CD4-positive, alpha-beta T cell (primary cell): Measurements from ENCODE around the gene TFEB. TPM values are rescaled to one million over a fixed set of nuclear protein-coding genes. Genes with fewer than 3 reads are reported as not detected.
"Not testable (repeated sequence)": the region's sequence is repeated elsewhere in the genome, so short reads cannot be mapped to it uniquely, and the experiment has no call there.

Experiments
- ATAC-seq: fragments of 200-7000 bp; cut with Tn5 transposase; one replicate; pipeline ENCODE4 v1.10.0; 2022; ENCODE audit warnings: mild to moderate bottlenecking; ENCODE audit not compliant: poor library complexity
- CTCF ChIA-PET: fragments of 350-600 bp; sonication (Branson Sonifier 250); formaldehyde crosslinking; loops from one replicate; lab custom pipeline; 2021; ENCODE audit warnings: antibody characterized with exemption, inconsistent platforms; lab: Charles Lee
- POLR2A ChIA-PET: fragments of 350-600 bp; sonication (Branson Sonifier 250); formaldehyde crosslinking; loops from one replicate; lab custom pipeline; 2021; ENCODE audit warnings: antibody characterized with exemption, inconsistent platforms; lab: Charles Lee
- DNase-seq, 14 experiments: peaks; one replicate each; pipeline ENCODE4 v3.0.0-alpha.2; 2013 to 2020; ENCODE audit warnings: mixed read lengths in 2 of 14
- H3K27ac ChIP-seq, 2 donors: one replicate each; pipeline versions ENCODE4 v1.5.1 to v1.7.0; 2013; ENCODE audit warnings: low read length in 2 of 2, low read depth in 1 of 2, mild to moderate bottlenecking in 1 of 2
- H3K27me3 ChIP-seq, 2 experiments: 1 replicate in 1 of 2; 2 replicates in 1 of 2; pipeline versions ENCODE4 v1.6.1 to v1.7.0; 2013; ENCODE audit warnings: low read length in 2 of 2, control low read depth in 1 of 2, mild to moderate bottlenecking in 1 of 2, moderate library complexity in 1 of 2; ENCODE audit not compliant: insufficient read depth in 2 of 2, control insufficient read depth in 1 of 2
- H3K36me3 ChIP-seq: one replicate; pipeline ENCODE4 v1.6.1; 2013; ENCODE audit warnings: low read length, control low read depth; ENCODE audit not compliant: insufficient read depth
- H3K4me1 ChIP-seq: one replicate; pipeline ENCODE4 v1.6.1; 2013; ENCODE audit warnings: low read length, control low read depth; ENCODE audit not compliant: insufficient read depth
- H3K4me3 ChIP-seq: one replicate; pipeline ENCODE4 v1.5.1; 2013; ENCODE audit warnings: mild to moderate bottlenecking, low read length, moderate library complexity
- H3K9me3 ChIP-seq, 2 experiments: 1 replicate in 1 of 2; 2 replicates in 1 of 2; pipeline versions ENCODE4 v1.6.1 to v1.7.0; 2013; ENCODE audit warnings: low read length in 2 of 2, mild to moderate bottlenecking in 2 of 2, control low read depth in 1 of 2, moderate library complexity in 1 of 2; ENCODE audit not compliant: control insufficient read depth in 1 of 2, insufficient read depth in 1 of 2
- H3K27ac Mint-ChIP-seq: one replicate; pipeline ENCODE4 v1.8.0; 2020; ENCODE audit warnings: mixed read lengths
- H3K27me3 Mint-ChIP-seq: one replicate; pipeline ENCODE4 v1.8.0; 2021; ENCODE audit warnings: mixed read lengths
- H3K36me3 Mint-ChIP-seq: one replicate; pipeline ENCODE4 v1.8.0; 2021; ENCODE audit warnings: low read depth, mixed read lengths
- H3K4me1 Mint-ChIP-seq: one replicate; pipeline ENCODE4 v1.8.0; 2021; ENCODE audit warnings: low read depth, mixed read lengths
- H3K4me3 Mint-ChIP-seq: one replicate; pipeline ENCODE4 v1.8.0; 2020; ENCODE audit warnings: mild to moderate bottlenecking, mixed read lengths
- H3K9me3 Mint-ChIP-seq: one replicate; pipeline ENCODE4 v1.8.0; 2020; ENCODE audit warnings: mixed read lengths
- intact Hi-C, 2 experiments: fragments of 100-400 bp; cut with DNase I in 1 of 2; cut with micrococcal nuclease in 1 of 2; formaldehyde crosslinking; loops; one replicate each; pipeline versions ENCODE4 v1.15.1 to v1.9.0; 2023 to 2025; cut with DNase I, micrococcal nuclease
- total RNA-seq, 174 experiments: library from RNA in 2 of 174; stranded (reverse) in 2 of 174; gene quantifications; one replicate each; pipeline ENCODE4 v1.2.3 and lab custom pipeline; 2021 to 2026
- TF ChIP-seq, protein P1 (sequence below): fragments of 200-600 bp; IDR thresholded peaks from one replicate; pipeline ENCODE4 v1.8.0; 2022; ENCODE audit warnings: antibody characterized with exemption, mild to moderate bottlenecking

TFEB gene
- total RNA-seq, 2 experiments from 2014 or later, result 23.8 to 24.1 TPM

DNA sequence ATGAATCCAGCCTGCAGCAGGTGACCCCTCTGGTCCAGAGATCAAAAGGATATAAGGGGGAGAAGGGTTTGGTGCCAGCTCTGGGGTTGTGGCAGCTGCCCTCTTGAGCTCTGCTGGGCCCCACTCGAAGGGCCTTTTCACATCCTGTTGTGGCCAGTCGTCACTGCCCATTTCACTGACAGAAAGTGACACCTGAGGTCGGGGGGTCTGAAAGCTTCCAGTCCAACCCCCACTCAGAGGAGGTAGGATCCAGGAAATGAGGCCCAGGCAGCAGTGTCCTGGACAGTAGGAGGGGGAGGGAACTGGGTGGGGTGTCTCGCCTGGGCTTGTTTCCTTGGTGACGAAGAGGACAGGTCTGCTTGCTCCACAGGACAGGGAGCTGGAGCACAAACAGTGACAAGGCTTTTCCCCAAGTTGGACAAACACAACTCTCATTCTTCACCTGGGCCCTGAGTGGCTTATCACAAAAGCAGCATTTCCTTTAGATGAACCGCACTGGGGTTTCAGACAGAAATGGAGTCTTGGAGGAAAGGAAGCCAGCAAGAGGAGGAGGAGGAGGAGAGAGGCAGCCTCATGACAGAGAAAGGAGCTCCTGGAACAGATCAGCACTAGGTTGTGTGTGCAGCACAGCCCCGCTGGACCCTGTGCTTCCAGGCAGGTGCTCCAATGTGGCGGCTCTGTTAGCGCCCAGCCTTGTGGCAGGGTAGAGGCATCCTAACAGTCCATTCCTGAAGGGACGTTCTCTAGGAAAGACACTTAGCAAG, 33.3 kb upstream of the TFEB start:
- no peak for DNase-seq
- TF ChIP-seq, protein P1, sequence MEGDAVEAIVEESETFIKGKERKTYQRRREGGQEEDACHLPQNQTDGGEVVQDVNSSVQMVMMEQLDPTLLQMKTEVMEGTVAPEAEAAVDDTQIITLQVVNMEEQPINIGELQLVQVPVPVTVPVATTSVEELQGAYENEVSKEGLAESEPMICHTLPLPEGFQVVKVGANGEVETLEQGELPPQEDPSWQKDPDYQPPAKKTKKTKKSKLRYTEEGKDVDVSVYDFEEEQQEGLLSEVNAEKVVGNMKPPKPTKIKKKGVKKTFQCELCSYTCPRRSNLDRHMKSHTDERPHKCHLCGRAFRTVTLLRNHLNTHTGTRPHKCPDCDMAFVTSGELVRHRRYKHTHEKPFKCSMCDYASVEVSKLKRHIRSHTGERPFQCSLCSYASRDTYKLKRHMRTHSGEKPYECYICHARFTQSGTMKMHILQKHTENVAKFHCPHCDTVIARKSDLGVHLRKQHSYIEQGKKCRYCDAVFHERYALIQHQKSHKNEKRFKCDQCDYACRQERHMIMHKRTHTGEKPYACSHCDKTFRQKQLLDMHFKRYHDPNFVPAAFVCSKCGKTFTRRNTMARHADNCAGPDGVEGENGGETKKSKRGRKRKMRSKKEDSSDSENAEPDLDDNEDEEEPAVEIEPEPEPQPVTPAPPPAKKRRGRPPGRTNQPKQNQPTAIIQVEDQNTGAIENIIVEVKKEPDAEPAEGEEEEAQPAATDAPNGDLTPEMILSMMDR, result no peak
- intact Hi-C loops, result no loop called here
- Histone ChIP-seq H3K4me3 (no peak overlapping the region), H3K27me3 (no peaks in the 10 kb centered on the region), H3K9me3 (no peaks in the 10 kb centered on the region), H3K36me3 (peaks cover 31% of the 10 kb centered on the region), H3K4me1 (peaks cover 5% of the 10 kb centered on the region), H3K27ac (no peak overlapping the region)
- ChIA-PET CTCF (interaction anchor here (1.5 kb wide), 1 partner anchor 19 kb away, joined by 3 read pairs; the partner anchor contains the start of gene TOMM6), POLR2A (no interaction called here)
- H3K36me3 Mint-ChIP-seq, result peaks cover 22% of the 10 kb centered on the region
- ATAC-seq, result no peak
- no peaks in the 10 kb centered on the region for H3K4me1 Mint-ChIP-seq
- no peak overlapping the region for H3K4me3 Mint-ChIP-seq
- H3K27me3 Mint-ChIP-seq, result no peaks in the 10 kb centered on the region
- no peaks in the 10 kb centered on the region for H3K9me3 Mint-ChIP-seq
- H3K27ac Mint-ChIP-seq, result no peak overlapping the region

DNA sequence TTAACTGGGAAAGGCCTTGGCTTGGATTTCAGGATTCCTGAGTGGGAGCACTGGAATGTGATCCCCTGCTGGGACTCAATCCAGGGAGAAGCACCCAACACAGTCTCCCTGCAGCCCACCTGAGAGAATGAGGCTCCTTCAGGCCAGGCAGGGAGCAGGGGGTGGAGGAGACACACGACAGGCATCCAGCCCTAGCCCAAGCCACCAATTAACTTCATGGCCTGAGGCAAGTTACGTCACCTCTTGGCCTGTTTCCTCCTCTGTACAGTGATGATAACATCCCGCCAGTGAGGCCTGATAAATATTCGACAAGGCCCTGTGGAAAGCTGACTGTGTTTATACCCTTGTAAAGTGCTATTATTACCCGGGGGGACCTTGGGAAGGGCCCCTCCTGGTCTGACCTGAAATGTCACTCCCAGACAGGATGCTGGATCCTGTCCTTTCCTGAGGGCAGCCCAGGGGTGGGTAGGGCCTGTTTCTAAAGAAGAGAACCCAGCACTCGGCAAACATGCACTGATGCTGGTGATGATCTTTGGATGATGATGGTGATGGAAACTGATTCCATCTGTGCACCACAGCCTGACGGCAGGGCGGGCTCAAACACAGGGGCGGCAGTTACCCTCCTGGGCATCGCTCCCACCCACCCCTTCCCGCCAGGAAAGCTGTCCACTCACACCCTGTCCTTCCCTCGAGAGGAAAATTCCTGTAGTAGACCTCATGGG, 31.9 kb upstream of the TFEB start:
- ChIA-PET CTCF (no interaction called here), POLR2A (no interaction called here)
- Histone ChIP-seq H3K9me3 (no peaks in the 10 kb centered on the region), H3K27ac (no peak overlapping the region), H3K4me3 (no peak overlapping the region), H3K4me1 (peaks cover 5% of the 10 kb centered on the region), H3K27me3 (no peaks in the 10 kb centered on the region), H3K36me3 (peaks cover 21% of the 10 kb centered on the region)
- intact Hi-C loops, result no loop called here
- H3K9me3 Mint-ChIP-seq, result no peaks in the 10 kb centered on the region
- H3K36me3 Mint-ChIP-seq, result peaks cover 17% of the 10 kb centered on the region
- no peak for DNase-seq
- ATAC-seq, result no peak
- TF ChIP-seq, protein P1, result no peak
- H3K27ac Mint-ChIP-seq, result no peak overlapping the region
- no peaks in the 10 kb centered on the region for H3K27me3 Mint-ChIP-seq
- H3K4me3 Mint-ChIP-seq, result no peak overlapping the region
- H3K4me1 Mint-ChIP-seq, result no peaks in the 10 kb centered on the region

DNA sequence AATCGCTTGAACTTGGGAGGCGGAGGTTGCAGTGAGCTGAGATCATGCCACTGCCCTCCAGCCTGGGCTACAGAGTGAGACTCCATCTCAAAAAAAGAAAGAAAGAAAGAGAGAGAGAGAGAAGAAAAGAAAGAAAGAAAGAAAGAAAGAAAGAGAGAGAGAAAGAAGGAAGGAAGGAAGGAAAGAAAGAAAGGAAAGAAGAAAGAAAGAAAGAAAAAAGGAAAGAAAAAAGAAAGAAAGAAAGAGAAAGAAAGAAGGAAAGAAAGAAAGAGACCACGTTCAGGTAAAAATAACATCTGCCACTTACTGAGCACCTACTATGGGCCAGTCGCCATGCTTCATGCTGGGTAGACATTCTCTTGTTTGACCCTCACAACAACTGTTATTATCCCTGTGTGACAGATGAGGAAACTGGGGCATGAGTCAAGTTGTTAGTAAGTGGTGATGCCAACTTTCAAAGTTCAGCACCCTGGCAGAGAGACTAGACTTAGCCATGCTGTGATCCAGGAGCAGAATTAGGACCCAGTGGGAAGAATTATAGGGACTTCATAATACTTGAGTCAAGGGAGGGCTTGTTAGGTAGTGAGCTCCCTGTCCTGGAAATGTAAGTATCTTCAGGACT, 30.7 kb upstream of the TFEB start:
- H3K36me3 Mint-ChIP-seq, H3K4me1 ChIP-seq, DNase-seq, ATAC-seq, H3K9me3 Mint-ChIP-seq, H3K4me3 Mint-ChIP-seq, POLR2A ChIA-PET, H3K27ac ChIP-seq, H3K4me3 ChIP-seq, CTCF ChIA-PET, H3K27me3 Mint-ChIP-seq, H3K4me1 Mint-ChIP-seq, H3K27ac Mint-ChIP-seq, intact Hi-C loops, H3K27me3 ChIP-seq, H3K9me3 ChIP-seq: not testable (repeated sequence)
- H3K36me3 ChIP-seq, result peaks cover 10% of the 10 kb centered on the region
